T-helper 2 cell (primary cell): ENCODE measurements around the gene CH25H.

ENCODE experiments used
- DNase-seq, 5 experiments: peaks; one replicate each; pipeline versions ENCODE4 v3.0.0 to v3.0.0-alpha.2; 2012 to 2022

The CH25H gene

DNA sequence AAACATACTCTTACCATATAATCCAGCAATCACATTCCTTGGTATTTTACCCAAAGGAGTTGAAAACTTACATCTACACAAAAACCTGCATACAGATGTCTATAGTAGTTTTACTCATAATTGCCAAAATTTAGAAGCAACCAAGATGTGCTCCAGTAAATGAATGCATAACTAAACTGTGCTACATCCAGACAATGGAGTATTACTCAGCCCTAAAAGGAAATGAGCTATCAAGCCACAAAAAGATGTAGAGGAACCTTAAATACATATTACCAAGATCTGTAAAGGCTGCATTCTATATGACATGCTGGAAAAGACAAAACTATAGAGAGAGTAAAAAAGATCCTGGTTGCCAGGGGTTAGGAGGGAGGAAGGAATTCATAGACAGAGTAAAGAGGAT lies 21.8 kb upstream of the CH25H start:
- DNase-seq: no peak

DNA sequence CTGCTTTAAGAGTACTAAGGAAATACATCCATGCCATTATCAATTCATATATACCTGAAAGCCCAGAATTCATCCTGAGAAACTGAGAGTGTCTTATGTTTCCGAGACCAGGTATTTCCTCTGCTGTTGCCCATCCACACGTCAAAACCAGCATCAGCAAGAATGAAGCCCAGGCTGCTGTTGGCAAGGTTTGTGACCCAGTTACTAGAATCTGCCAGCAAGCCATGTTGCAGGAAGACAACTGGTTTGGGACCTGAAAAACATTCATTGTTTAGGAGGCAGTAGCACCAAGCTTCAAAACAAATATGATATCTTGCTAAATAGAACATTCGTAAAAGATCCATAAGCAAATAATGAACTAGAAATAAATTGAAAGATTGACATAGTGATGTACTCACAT lies 21.0 kb upstream of the CH25H start:
- DNase-seq: no peak

DNA sequence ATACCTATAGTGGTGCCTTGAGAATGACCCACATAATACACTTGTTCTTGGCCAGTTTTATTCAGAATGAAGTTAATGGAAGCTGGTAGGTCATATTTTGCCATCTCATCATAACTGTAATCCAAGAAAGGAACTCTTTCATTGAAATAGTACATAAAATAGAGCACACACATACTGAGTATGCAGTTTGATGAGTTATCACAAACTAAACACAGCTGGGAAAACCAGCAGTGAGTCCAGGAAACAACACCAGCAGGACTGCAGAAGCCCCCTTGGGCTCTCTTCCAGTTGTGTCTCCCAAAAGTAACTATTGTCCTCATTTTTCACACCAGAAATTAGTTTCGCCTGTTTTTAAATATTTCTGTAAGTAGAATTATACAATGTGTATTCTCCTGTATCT lies 19.8 kb upstream of the CH25H start:
- no peak for DNase-seq

DNA sequence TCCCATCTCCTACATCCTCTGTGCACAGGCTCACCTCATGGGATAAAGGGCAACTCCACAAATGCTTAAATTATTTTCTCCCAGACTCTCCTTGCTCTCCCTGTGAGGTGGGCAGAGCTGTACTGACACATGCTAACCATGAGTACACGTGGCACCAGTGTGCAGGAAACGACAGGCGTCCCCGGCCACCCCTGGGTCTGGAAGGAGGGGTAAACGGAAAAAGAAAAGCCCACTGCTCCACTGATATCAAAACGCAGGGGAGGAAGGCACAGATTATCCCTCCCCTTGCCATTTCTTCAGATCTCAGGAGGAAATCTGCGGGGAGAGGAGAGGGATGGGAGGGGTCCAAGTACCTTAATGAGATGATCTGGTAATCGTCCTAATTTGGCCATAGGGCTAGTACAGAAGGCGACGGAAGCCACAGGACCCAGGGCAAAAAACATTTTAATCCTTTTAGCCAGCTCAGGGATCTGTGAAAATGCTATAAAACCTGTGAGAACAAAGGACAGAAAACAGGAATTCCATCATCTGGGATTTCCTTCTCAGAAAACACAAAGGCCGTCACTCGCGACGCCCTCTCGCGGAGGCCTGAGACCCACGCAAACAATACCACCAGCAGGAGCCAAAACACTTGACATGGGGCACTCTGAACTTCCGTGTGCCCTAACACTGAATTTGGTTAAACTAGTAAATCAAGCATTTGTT lies 17.8 kb upstream of the CH25H start:
- DNase-seq: no peak

DNA sequence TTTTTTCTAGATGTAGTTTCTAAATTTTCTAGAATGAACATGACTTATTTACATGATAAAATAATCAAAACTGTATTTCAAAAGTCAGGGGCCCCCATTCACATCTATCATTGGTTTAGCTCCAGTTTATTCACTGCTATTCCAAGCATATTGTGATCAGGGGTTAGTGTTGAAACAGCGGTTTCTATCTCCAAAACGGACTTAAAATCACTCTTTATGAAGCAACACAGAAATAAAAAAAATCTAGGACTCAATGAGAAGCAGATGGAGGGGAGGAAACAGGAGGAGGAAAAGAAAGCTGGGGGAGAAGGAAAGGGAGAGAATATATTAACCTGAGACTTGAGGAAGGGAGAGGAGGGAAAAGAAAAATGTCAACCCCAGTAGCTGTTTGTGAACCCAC lies 14.8 kb upstream of the CH25H start:
- no peak for DNase-seq

DNA sequence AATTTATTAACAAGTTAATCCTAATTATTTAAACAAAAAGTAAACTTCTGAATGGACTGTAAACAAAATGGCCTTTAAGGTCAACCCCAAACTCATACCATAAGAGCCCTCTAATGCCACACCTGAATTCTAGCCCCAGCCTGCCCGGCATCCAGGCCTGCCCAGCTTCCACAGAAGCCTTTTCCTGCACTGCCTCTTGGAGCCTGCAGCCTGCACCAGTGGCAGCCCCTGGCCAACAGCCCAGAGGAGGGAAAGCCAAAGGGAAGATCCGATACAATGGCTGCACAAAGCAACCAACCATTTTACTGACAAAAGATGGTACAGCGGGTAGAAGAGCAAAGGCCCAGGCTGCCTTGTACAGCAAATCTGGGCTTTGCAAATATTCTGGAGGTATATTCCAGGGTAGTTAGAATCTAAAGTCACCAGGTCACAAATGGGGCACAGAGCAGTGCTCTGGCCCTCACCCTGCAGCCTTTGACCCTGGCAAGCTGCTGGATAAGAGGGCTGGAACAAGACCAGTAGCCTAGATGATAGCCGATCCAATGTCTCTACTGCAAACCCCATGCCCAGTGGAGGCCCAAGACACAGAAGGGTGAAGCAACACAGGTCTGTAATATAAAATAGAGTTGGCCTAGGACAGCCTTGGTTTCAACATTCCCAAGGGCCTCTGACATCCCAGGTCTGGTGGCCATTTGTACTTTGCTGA lies 12.5 kb upstream of the CH25H start:
- no peak for DNase-seq

DNA sequence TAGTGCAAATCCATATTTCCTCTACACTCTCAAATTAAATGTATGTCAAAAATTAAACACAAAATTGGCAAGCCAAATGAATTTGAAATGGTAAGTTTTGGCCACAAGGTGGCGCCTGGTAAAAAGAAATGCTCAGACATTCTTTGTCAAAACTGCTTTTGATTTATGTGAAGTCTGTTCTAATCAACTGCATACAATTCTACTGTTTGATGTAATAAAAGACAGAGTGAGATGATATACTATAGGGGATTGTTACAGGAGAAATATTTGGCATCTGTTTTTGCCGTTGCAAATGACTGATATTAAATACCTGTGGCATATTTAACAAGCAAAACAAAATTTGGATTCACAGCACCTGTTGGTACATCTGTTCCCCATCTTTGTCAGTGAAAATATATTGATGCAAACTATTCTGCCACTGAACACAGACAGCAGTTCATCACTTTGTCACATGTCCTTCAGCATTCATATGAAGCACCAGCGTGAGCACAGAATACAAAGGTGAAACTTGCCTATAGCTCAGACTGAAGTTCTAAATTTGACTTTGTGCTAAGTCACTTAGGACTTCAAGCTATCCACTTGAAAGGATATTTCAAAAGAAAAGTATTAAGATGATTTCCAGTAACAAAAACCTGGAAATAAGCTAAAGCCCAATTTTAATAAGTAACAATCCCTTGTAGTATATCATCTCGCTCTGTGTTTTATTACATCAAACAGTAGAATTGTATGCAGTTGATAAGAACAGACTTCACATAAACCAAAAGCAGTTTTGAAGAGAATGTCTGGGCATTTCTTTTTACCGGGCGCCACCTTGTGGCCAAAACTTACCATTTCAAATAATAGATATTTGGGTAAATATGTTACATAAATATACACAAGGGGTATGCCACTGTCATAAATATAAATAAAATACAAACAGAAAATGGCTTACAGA lies 10.2 kb upstream of the CH25H start:
- DNase-seq: peak; percentile 17 to 60 (median 39)

DNA sequence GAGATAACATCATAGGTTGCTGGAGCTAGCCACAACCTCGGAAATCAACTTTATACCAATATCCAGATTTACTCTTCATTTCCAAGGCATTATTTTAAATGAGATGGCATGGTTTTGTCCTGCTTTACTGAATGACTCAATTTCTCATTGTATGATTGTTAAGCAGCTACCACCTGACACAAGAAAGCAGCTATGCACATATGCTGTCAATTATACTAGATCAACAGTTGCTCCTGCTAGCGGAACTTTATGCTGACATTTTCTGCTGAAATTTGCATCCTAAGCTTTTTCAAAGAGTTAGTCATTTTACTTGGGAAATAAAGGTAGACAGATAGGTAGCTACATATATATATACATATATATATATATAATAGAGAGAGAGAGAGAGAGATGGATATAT lies 8.9 kb upstream of the CH25H start:
- no peak for DNase-seq

DNA sequence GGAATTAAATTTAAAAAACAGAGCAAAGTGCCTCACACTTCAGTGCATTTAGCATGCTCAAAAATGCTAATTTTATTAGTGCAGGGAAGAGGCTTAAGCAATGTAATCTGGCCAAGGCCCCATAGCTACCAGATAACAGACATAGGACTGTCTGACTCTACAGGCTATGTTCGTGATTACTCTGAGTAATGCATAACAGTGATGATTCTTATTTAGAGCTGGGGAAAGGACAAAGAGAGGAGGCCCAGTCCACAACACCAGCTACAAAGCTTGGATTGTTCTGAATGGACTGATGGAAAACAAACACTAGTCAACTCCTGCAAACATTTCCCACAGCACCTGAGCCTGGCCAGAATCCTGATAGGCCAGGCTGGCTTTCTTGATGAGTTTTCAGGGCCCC lies 8.4 kb upstream of the CH25H start:
- DNase-seq: no peak

DNA sequence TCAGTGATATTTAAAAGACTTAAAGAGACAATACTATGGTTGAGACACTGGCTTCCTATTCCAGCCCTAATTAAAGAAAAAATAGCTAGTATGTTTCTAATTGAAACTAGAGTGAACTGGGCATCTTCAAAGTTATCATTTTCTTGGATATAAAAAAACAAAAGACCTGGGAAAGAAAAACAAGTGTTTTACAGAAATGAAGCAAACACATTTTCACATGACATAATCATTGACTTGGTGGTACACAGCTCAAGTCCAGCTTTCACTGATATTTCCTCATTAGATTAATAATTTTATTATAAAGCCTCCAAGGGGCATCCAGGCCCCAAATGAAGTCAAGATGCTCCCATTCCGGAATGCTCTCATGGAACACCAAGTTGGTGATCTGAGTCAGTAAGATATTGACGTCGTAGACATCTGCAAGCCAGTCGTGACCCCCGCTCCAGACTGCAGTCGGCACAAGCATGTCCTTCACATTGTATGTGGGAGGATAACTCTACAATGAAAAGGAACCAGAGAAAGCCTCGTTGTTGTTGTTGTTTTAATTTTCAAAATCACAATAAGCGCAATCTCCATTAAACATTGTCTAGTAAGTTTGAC lies 7.5 kb upstream of the CH25H start:
- no peak for DNase-seq

DNA sequence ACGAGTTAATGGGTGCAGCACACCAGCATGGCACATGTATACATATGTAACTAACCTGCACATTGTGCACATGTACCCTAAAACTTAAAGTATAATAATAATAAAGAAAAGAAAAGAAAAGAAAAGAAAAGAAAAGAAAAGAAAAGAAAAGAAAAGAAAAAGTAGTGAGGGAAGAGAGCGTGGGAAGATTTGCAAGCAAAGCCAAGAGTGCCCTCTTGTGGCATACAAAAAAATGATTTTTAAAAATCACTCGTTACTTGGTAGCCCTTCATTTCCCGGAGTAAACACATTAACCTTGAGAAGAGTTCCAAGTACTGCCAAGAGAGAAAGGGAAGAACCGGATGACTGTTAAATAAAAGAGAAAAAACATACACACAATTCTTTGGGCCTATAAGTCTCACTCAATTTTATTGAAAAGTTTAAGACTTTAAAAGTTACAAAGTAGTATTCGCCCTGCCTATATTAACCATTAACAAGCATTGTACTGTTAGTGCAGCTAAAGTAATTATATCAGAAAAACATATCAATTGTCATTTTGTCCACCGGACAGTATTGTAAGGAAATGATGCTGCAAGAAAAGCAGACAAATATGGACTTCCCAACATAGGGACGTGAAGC lies 6.2 kb upstream of the CH25H start:
- peak in 1 of 5 experiments; percentile 41 for DNase-seq

DNA sequence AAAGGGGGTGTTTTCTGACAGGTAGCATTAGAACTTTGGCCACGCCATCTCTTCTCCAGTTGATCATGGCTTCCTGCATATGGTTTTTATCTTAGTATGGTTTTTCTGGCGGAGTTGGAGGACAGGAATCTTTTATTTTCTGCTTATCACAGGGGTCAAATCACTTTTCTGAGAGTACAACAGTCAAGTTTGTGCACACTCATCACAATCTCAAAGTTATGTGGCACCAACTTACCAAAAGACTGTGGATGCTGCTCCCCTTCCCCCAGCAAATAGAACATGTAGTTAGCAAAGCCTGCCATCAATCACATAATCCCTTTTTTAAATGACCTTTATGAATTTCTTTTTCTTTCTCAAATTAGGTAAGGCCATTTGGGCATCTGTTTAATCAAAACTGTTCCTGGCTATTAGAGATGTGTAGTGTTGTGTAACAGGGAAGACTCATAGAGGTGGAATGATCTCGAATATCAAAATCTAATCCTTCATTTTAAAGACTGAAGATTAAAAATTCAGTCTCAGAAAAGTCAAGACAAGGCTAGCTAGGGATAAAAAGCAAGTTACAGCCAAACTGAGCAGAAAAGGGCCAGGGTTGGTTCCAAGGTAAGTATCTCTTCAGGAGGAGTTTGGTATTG lies 3.8 kb upstream of the CH25H start:
- DNase-seq: no peak

DNA sequence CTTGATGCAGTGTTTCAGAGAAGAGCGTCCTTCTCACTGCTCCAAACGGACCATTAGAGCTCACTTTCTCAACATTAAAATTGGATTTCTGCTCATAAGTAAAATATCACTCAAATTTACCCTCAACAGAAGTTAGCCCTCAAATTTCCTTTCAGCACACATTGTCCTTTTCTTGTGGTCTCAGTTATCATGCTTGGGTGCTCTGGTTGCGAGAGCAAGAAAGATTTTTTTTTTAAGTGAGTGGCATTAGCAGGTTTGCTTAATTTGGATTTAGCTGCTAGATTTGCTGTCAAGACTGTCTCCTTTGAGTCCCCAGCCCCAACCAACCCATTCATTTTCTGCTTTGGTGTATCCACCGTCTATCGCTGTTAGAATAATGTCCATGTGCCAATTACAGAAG lies 2.6 kb upstream of the CH25H start:
- no peak for DNase-seq

DNA sequence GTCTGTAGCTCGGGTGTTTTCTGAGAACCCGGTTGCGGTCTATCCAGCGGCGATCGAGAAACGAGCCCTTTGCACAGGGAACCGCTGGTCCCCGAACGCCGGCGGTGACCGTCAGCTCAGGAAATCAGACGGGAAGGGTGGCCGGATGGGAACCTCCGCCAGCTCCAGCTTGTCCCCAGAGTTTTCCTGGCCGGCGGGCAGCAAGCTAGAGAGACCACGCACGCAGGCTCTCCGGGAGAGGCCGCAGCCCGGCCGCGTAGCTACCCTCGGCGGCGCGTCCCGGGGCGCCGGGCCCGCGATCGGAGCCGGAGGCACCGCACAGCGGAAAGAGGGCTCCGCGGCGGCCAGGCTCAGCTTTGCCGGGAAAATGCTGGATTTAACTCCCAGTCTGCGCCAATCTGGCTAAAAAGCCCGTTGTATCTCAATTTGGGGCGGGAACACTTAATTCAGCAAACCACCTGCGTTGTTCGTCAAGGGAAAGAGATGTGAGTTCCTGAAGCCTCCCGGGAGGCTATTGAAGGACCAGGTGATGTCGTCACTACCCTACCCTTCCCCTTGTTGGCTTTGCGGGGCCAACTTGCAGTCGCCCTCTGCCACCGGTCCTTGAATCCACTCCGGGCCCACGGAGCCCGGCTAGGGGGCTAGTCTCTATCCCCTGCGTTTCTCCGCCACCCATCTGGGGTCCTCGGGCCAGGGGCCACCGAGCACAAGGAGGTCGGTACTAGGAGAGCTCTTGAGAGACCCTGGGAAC lies 859 bp upstream of the CH25H start:
- peak in 2 of 5 experiments; percentile 2 to 14 for DNase-seq

DNA sequence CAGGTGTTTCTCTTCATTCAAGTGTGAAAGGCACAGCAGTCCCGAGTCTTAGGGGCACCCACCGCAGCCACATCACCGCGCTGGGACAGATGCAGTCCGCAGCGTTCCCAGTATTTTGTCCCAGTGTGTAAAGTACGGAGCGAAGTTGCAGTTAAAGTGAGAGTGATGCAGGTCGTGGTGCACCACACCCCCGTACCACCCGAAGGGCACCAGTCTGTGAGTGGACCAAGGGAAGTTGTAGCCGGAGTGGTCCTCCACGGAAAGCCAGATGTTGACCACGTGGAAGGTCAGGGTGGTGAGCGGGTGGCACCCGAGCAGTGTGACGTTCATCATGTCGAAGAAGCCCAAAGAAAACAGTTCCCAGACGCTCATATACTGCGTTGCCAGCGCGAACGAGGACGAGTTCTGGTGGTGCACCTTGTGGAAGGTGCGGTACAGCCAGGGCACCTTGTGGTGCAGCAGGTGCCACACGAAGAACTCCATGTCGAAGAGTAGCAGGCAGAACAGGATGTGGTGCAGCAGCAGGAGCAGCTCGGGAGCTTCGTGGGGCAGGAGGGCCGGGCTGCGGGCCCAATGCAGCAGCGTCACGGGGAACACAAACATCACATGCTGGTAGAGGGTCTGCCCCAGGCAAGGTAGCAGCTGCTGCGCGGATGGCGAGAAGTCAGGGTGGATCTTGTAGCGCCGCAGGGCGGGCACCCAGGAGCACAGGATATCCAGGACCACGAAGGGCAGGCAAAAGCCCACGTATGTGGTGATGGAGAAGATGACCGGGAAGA lies 526 bp downstream of the CH25H start:
- peak in 4 of 5 experiments; percentile 11 to 71 (median 48) for DNase-seq

DNA sequence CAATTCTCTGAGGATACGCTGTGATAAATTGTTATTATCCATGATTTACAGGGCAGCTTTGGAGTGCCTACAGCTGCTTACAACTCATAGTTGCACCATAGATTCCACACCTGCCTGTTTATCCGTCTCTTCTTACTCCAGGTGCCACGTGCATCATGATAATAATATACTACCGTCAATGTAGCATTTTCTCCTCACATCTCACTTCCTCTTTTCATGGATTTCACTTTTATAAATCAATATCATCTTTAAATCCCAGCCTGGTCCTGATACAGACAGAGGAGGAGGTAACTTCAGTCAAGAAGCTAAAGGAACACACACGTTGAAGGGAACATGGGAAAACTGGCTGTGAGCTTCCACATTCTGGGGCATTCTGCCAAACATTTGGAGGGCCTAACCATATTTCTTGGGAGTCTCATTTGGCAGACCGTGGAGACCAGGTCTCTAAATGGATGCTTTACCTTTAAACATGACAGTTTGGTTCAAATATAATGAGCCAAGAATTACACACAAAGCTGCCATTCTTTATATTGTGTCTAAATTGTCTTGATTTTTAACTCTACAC lies 2.4 kb downstream of the CH25H start:
- no peak for DNase-seq

DNA sequence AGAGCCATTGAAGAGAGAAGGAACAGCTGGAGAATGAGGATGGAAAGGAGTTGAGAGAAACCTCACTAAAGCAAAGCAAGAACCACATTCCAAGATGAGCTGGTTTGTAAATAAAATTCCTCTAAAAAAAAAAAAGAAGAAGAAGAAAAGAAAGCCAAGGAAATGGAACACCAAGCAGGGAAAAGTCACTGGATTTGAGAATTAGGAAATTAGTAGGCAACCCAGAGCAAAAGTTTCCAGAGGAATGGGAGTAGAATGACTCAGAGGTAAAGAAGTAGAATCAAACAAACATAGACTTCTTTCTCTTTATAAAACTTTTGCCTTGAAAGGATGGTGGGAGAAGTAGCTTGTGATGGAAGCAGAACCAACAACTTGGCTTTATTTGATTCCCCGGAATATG lies 3.9 kb downstream of the CH25H start:
- DNase-seq: no peak

DNA sequence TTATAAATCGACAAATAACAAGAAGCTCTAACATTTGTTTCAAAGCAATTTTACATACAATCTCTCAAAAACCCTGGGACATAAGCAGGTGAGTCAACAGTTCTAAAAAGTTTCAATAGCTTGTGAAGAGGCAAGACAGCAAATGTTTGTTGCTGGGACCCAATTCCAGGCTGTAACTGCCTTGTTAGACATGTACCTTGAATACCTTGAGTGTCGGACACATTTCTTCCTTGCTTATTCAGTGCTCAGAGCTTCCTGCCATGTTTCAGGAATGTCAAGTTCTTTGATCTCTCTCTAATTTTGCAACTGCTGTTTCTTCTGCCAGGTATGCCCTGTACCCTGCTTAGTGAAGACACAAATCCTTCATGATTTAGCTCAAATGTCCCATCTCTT lies 5.1 kb downstream of the CH25H start:
- no peak for DNase-seq

DNA sequence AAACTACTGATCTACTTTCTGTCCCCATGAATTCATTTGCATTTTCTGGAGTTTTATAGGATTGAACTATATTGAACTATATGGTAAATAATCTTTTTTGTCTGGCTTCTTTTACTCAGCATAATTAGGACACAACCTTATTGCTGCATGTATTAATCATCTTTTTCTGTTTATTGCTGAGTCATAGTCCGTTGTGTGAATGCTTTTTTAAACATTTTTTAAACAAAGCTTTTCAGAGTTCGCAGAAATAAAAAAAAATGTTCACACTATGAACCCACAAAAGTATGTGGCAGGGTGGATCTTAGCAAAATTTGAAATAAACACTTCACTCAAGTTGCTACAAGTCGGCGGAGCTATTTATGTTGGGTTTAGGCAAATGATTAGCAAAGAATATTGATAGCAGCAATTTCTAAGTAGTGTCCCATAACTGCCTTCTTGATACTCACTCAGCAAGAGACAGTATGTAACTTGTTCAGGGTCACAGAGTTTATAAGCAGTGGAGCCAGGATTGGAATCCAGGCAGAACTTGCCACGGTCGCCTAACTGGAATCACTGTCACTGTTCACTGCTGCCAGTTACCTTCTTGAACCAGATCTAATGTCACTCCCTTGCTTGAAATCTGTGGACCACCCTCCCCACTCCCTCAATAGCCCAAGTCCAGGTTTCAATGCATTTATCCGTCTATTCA lies 5.6 kb downstream of the CH25H start:
- no peak for DNase-seq

DNA sequence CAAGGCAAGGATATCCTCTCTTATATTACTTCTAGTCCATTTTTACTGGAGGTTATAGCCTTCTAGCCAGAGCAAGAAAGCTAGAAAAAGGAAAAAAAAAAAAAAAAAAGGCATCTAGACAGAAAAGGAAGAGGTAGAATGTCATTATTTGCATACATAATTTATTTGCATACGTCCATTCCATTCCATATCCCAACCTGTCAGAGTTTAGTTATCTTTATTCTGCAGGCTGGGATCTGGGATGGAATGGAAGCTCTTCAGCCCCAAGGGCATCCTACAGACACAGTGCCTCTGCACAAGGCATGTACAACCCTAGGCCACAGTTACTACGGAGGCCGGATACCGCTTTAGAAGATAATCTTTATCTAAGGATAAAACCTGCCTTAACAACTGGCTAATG lies 9.6 kb downstream of the CH25H start:
- no peak for DNase-seq
